ENCODE measurements around the gene PUS1. TPM values are rescaled to one million over a fixed set of nuclear protein-coding genes. Genes with fewer than 3 reads are reported as not detected.
"Not testable (repeated sequence)": the region's sequence is repeated elsewhere in the genome, so short reads cannot be mapped to it uniquely, and the experiment has no call there.

The PUS1 gene
- total and polyA plus RNA-seq, 10 of the 15 experiments (the other 5 are each of a cell fraction or from before 2014, with no cell fraction given): 1.3 to 74.2 (median 25.4) TPM

DNA sequence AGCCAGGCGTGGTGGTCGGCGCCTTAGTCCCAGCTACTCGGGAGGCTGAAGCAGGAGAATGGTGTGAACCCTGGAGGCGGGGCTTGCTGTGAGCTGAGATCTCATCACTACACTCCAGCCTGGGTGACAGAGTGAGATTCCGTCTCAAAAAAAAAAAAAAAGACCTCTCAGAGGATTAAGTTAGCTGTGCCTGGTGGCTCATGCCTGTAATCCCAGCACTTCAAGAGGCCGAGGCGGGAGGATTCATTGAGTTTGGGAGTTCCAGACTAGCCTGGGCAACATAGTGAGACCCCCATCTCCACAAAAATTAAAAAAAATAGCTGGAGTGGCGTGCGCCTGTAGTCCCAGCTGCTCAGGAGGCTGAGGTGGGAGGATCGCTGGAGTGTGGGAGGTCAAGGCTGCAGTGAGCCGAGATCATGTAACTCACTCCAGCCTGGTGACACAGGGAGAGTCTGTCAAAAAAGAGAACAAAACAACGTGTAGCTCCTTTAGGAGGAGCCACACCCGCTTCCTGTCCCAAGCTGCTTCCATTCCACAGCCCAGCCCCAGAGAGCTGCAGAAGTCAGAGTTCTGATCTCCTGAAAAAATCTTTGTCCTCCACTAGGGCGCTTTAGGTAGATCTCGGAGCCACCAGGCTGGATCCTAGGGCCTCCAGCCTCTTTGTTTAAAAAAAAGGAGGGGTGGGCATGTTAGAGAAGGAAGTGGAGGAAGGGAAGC, 46.1 kb upstream of the PUS1 start:
- H3K27ac ChIP-seq (ENCODE audit: control insufficient read depth, insufficient read depth): no peak overlapping the region
- ChIA-PET POLR2A (no interaction called here), RAD21 (ENCODE audit: unreplicated experiment) (no interaction called here), SMC1A (ENCODE audit: uncharacterized antibody, unreplicated experiment) (no interaction called here), CTCF (interaction anchor here (0.6 kb wide), 2 partner anchors 20 to 1870 kb away, joined by 3 read pairs; no protein-coding TSS in a partner anchor)
- BruUV-seq (replicated peaks): no TSS peak
- no peaks in the 10 kb centered on the region; a peak in 1 of 4 replicates for H3K27me3 ChIP-seq (replicated peaks in 1 of 2; ENCODE audit: control insufficient read depth in 2 of 2, insufficient read depth in 2 of 2, low read length in 1 of 2)
- H4K20me1 ChIP-seq (ENCODE audit: control insufficient read depth, insufficient read depth): no peaks in the 10 kb centered on the region
- H3K9me3 ChIP-seq (replicated peaks; ENCODE audit: control insufficient read depth, insufficient read depth, low read length): no peaks in the 10 kb centered on the region; the same call in 2 of the 3 replicates
- FAIRE-seq (no peak), DNase-seq (ENCODE audit: low read depth, low spot score) (no peak), ATAC-seq (no peak)
- H3K4me3 ChIP-seq: no peak overlapping the region
- WGBS (ENCODE audit: insufficient coverage, insufficient replicate concordance, low lambda C conversion rate, missing lambda C conversion rate): 70% methylated on average over 16 of the region's 16 CpGs
- no peak for TF ChIP-seq PRDM15 (CRISPR knock-in tag; IDR thresholded peaks at IDR 0.05)
- intact Hi-C loops (cut with micrococcal nuclease; ENCODE audit: unreplicated experiment): no loop called here
- no peaks in the 10 kb centered on the region for H3K79me2 ChIP-seq (ENCODE audit: control insufficient read depth, insufficient read depth, low read length)
- H2AFZ ChIP-seq (ENCODE audit: control insufficient read depth, low read depth, low read length): no peak overlapping the region
- H3K9ac ChIP-seq (ENCODE audit: control insufficient read depth, insufficient read depth, low read length): no peak overlapping the region
- in situ Hi-C loops (cut with MboI): no loop called here
- no peaks in the 10 kb centered on the region for H3K36me3 ChIP-seq (ENCODE audit: control insufficient read depth in 2 of 2, insufficient read depth in 2 of 2, low read length in 1 of 2)
- no peaks in the 10 kb centered on the region for H3K4me1 ChIP-seq (ENCODE audit: control insufficient read depth, insufficient read depth, low read length)
- no peak overlapping the region for H3K4me2 ChIP-seq (ENCODE audit: control insufficient read depth, insufficient read depth)

GRCh38 chr12:131883521-131883900, 45.6 kb upstream of the PUS1 start:
- Histone ChIP-seq H4K20me1 (ENCODE audit: control insufficient read depth, insufficient read depth) (no peaks in the 10 kb centered on the region), H3K4me3 (no peak overlapping the region), H3K27me3 (replicated peaks in 1 of 2; ENCODE audit: control insufficient read depth in 2 of 2, insufficient read depth in 2 of 2, low read length in 1 of 2) (no peaks in the 10 kb centered on the region; a peak in 1 of 4 replicates), H3K4me1 (ENCODE audit: control insufficient read depth, insufficient read depth, low read length) (no peaks in the 10 kb centered on the region), H3K36me3 (ENCODE audit: control insufficient read depth in 2 of 2, insufficient read depth in 2 of 2, low read length in 1 of 2) (no peaks in the 10 kb centered on the region), H3K9me3 (replicated peaks; ENCODE audit: control insufficient read depth, insufficient read depth, low read length) (no peaks in the 10 kb centered on the region; the same call in 2 of the 3 replicates), H3K9ac (ENCODE audit: control insufficient read depth, insufficient read depth, low read length) (no peak overlapping the region), H3K79me2 (ENCODE audit: control insufficient read depth, insufficient read depth, low read length) (no peaks in the 10 kb centered on the region), H3K4me2 (ENCODE audit: control insufficient read depth, insufficient read depth) (no peak overlapping the region), H2AFZ (ENCODE audit: control insufficient read depth, low read depth, low read length) (no peak overlapping the region), H3K27ac (ENCODE audit: control insufficient read depth, insufficient read depth) (no peak overlapping the region)
- ChIA-PET POLR2A (no interaction called here), CTCF (interaction anchor here (0.6 kb wide), 1 partner anchor 20 kb away, joined by 3 read pairs; no protein-coding TSS in a partner anchor), SMC1A (ENCODE audit: uncharacterized antibody, unreplicated experiment) (no interaction called here), RAD21 (ENCODE audit: unreplicated experiment) (no interaction called here)
- DNase-seq (ENCODE audit: low read depth, low spot score) (no peak), FAIRE-seq (no peak), ATAC-seq (no peak)
- no peak for TF ChIP-seq CBFB (IDR thresholded peaks at IDR 0.05; ENCODE audit: low read depth)
- no peak for TF ChIP-seq FOS (IDR thresholded peaks at IDR 0.05; ENCODE audit: borderline replicate concordance, extremely low read depth, insufficient read length)
- intact Hi-C loops (cut with micrococcal nuclease; ENCODE audit: unreplicated experiment): no loop called here
- in situ Hi-C loops (cut with MboI): no loop called here
- no TSS peak for BruUV-seq (replicated peaks)
- 81% methylated on average over 4 of the region's 4 CpGs for WGBS (ENCODE audit: insufficient coverage, insufficient replicate concordance, low lambda C conversion rate, missing lambda C conversion rate)

- H3K79me2 ChIP-seq (ENCODE audit: control insufficient read depth, insufficient read depth, low read length); FAIRE-seq; RAD21 ChIA-PET (ENCODE audit: unreplicated experiment); H3K4me2 ChIP-seq (ENCODE audit: control insufficient read depth, insufficient read depth); in situ Hi-C loops (cut with MboI); intact Hi-C loops (cut with micrococcal nuclease; ENCODE audit: unreplicated experiment); SMC1A ChIA-PET (ENCODE audit: uncharacterized antibody, unreplicated experiment); H3K9ac ChIP-seq (ENCODE audit: control insufficient read depth, insufficient read depth, low read length); DNase-seq (ENCODE audit: low read depth, low spot score); H4K20me1 ChIP-seq (ENCODE audit: control insufficient read depth, insufficient read depth); H3K4me1 ChIP-seq (ENCODE audit: control insufficient read depth, insufficient read depth, low read length); H2AFZ ChIP-seq (ENCODE audit: control insufficient read depth, low read depth, low read length); H3K36me3 ChIP-seq (ENCODE audit: control insufficient read depth in 2 of 2, insufficient read depth in 2 of 2, low read length in 1 of 2); ATAC-seq; BruUV-seq (replicated peaks); H3K4me3 ChIP-seq; CTCF ChIA-PET; H3K27me3 ChIP-seq (replicated peaks in 1 of 2; ENCODE audit: control insufficient read depth in 2 of 2, insufficient read depth in 2 of 2, low read length in 1 of 2); H3K9me3 ChIP-seq (replicated peaks; ENCODE audit: control insufficient read depth, insufficient read depth, low read length); H3K27ac ChIP-seq (ENCODE audit: control insufficient read depth, insufficient read depth): not testable (repeated sequence)
- 65% methylated on average over 8 of the region's 8 CpGs for WGBS (ENCODE audit: insufficient coverage, insufficient replicate concordance, low lambda C conversion rate, missing lambda C conversion rate)
- POLR2A ChIA-PET: interaction anchor here (0.6 kb wide), 1 partner anchor 40 kb away, joined by 3 read pairs; no protein-coding TSS in a partner anchor
Measured at GRCh38 chr12:131885076-131885475, 44.0 kb upstream of the PUS1 start.

Measured in GM12878 (cell line).